SK-N-SH (cell line): Measurements from ENCODE around the gene SLC7A6OS. TPM values are rescaled to one million over a fixed set of nuclear protein-coding genes. Genes with fewer than 3 reads are reported as not detected.

ENCODE experiments used
- CTCF ChIA-PET: fragments of 300-600, 350-600 bp; formaldehyde crosslinking; extraction: SDS; loops from one replicate; lab custom pipeline; 2021; lab: Yijun Ruan, JAX
- POLR2A ChIA-PET: fragments of 350-600 bp; sonication (Branson Sonifier 250); formaldehyde crosslinking; extraction: SDS; loops from one replicate; lab custom pipeline; 2020; ENCODE audit warnings: antibody characterized with exemption, inconsistent platforms; lab: Yijun Ruan, JAX
- DNase-seq: peaks from one replicate; pipeline ENCODE4 v3.0.0; 2012
- H2AFZ ChIP-seq: fragments of 200-600 bp; sonication (generic); 2 replicates; pipeline ENCODE4 v1.8.1; 2016; ENCODE audit warnings: antibody characterized with exemption, mild to moderate bottlenecking, low read depth
- H3F3A ChIP-seq: fragments of 200-600 bp; sonication (generic); replicated peaks from 2 replicates; pipeline ENCODE3; 2016; ENCODE audit warnings: antibody characterized with exemption, mild to moderate bottlenecking; ENCODE audit not compliant: insufficient read depth
- H3K27ac ChIP-seq, 2 experiments: fragments of 200-500 bp in 1 of 2; fragments of 200-600 bp in 1 of 2; sonication (Bioruptor generic) in 1 of 2; sonication (generic), shearing (Covaris generic) in 1 of 2; 2 replicates each; pipeline versions ENCODE4 v1.5.1 to v1.6.1; 2014 to 2016; ENCODE audit warnings: low read depth in 2 of 2, inconsistent platforms in 1 of 2, low read length in 1 of 2, mild to moderate bottlenecking in 1 of 2, mixed read lengths in 1 of 2
- H3K27me3 ChIP-seq: fragments of 200-600 bp; sonication (generic), shearing (Covaris generic); 2 replicates; pipeline ENCODE4 v1.6.1; 2016; ENCODE audit warnings: mixed run types; ENCODE audit not compliant: insufficient read depth
- H3K36me3 ChIP-seq, 2 experiments: fragments of 200-500 bp in 1 of 2; fragments of 200-600 bp in 1 of 2; sonication (Bioruptor generic) in 1 of 2; sonication (generic) in 1 of 2; replicated peaks in 1 of 2; 2 replicates each; pipeline versions ENCODE3 to v1.5.1; 2014 to 2016; ENCODE audit warnings: low read length in 1 of 2, mild to moderate bottlenecking in 1 of 2; ENCODE audit not compliant: insufficient read depth in 2 of 2, control insufficient read depth in 1 of 2
- H3K4me1 ChIP-seq, 2 experiments: fragments of 200-500 bp in 1 of 2; fragments of 200-600 bp in 1 of 2; sonication (Bioruptor generic) in 1 of 2; sonication (generic), shearing (Covaris generic) in 1 of 2; 2 replicates each; pipeline versions ENCODE4 v1.5.1 to v1.6.1; 2014 to 2016; ENCODE audit warnings: low read depth in 1 of 2, low read length in 1 of 2, mixed run types in 1 of 2; ENCODE audit not compliant: insufficient read depth in 2 of 2, control insufficient read depth in 1 of 2
- H3K4me2 ChIP-seq: fragments of 200-600 bp; sonication (generic), shearing (Covaris generic); 2 replicates; pipeline ENCODE4 v1.6.1; 2017; ENCODE audit warnings: mixed run types
- H3K4me3 ChIP-seq, 2 experiments: fragments of 200-500 bp in 1 of 2; fragments of 200-600 bp in 1 of 2; sonication (Bioruptor generic) in 1 of 2; sonication (generic), shearing (Covaris generic) in 1 of 2; 2 replicates each; pipeline versions ENCODE4 v1.5.1 to v1.8.1; 2014 to 2016; ENCODE audit warnings: low read depth in 2 of 2, inconsistent platforms in 1 of 2, low read length in 1 of 2, mild to moderate bottlenecking in 1 of 2, mixed read lengths in 1 of 2, moderate library complexity in 1 of 2
- H3K79me2 ChIP-seq: fragments of 200-600 bp; sonication (generic); 2 replicates; pipeline ENCODE4 v1.8.1; 2017; ENCODE audit warnings: mild to moderate bottlenecking; ENCODE audit not compliant: insufficient read depth
- H3K9ac ChIP-seq: fragments of 200-600 bp; sonication (generic); 2 replicates; pipeline ENCODE4 v1.6.1; 2017; ENCODE audit warnings: mixed run types
- H3K9me2 ChIP-seq: fragments of 200-600 bp; sonication (generic); 2 replicates; pipeline ENCODE4 v1.6.1; 2017; ENCODE audit warnings: mixed run types
- H3K9me3 ChIP-seq: fragments of 200-600 bp; sonication (generic); 2 replicates; pipeline ENCODE4 v1.6.1; 2017; ENCODE audit warnings: mixed run types, mild to moderate bottlenecking, moderate library complexity
- H4K20me1 ChIP-seq: fragments of 200-600 bp; sonication (generic); 2 replicates; pipeline ENCODE4 v1.6.1; 2017; ENCODE audit warnings: mild to moderate bottlenecking, mixed run types; ENCODE audit not compliant: insufficient read depth
- EP300 ChIP-seq, 2 experiments: IDR thresholded peaks; 2 replicates each; pipeline versions ENCODE4 v1.4.0 to v1.6.1; 2012; ENCODE audit warnings: borderline replicate concordance in 1 of 2, low read depth in 1 of 2, low read length in 1 of 2
- EZH2phosphoT487 ChIP-seq: fragments of 200-600 bp; sonication (generic); IDR thresholded peaks from 2 replicates; pipeline ENCODE4 v1.6.1; 2017; ENCODE audit warnings: low read depth, mixed run types, mild to moderate bottlenecking, antibody characterized with exemption, moderate library complexity, borderline replicate concordance
- FOSL2 ChIP-seq: IDR thresholded peaks from 2 replicates; pipeline ENCODE4 v1.4.0; 2012; ENCODE audit warnings: low read depth, mild to moderate bottlenecking, moderate library complexity, borderline replicate concordance
- GABPA ChIP-seq: IDR thresholded peaks from 2 replicates; pipeline ENCODE4 v1.4.0; 2012; ENCODE audit warnings: low read depth, mild to moderate bottlenecking
- JUND ChIP-seq: IDR thresholded peaks from 2 replicates; pipeline ENCODE4 v1.4.0; 2012
- MEF2A ChIP-seq: IDR thresholded peaks from 2 replicates; pipeline ENCODE4 v1.4.0; 2012; ENCODE audit warnings: low read depth, borderline replicate concordance
- MXI1 ChIP-seq: IDR thresholded peaks from 2 replicates; pipeline ENCODE4 v1.6.1; 2012; ENCODE audit warnings: mild to moderate bottlenecking, low read depth, low read length, improper control_type of control experiment
- NFIC ChIP-seq: IDR thresholded peaks from 2 replicates; pipeline ENCODE4 v1.4.0; 2012; ENCODE audit warnings: borderline replicate concordance
- PBX3 ChIP-seq: IDR thresholded peaks from 2 replicates; pipeline ENCODE4; 2012
- POLR2AphosphoS5 ChIP-seq: IDR thresholded peaks from 2 replicates; pipeline ENCODE4 v1.6.1; 2012; ENCODE audit warnings: low read depth, low read length
- RAD21 ChIP-seq: IDR thresholded peaks from 2 replicates; pipeline ENCODE4 v1.6.1; 2012; ENCODE audit warnings: mild to moderate bottlenecking, low read length
- SIN3A ChIP-seq: IDR thresholded peaks from 2 replicates; pipeline ENCODE4 v1.6.1; 2012; ENCODE audit warnings: low read depth, mild to moderate bottlenecking, low read length, moderate library complexity, borderline replicate concordance
- SMC3 ChIP-seq: IDR thresholded peaks from 2 replicates; pipeline ENCODE4 v1.6.1; 2012; ENCODE audit warnings: low read depth, low read length, improper control_type of control experiment
- TAF1 ChIP-seq: IDR thresholded peaks from 2 replicates; pipeline ENCODE4 v1.6.1; 2012; ENCODE audit warnings: low read depth, mild to moderate bottlenecking, low read length, moderate library complexity, borderline replicate concordance
- TEAD4 ChIP-seq: IDR thresholded peaks from 2 replicates; pipeline ENCODE4 v1.4.0; 2012; ENCODE audit warnings: mild to moderate bottlenecking, borderline replicate concordance; ENCODE audit not compliant: insufficient read depth
- USF2 ChIP-seq: fragments of 150-350 bp; IDR thresholded peaks from 2 replicates; pipeline ENCODE4 v1.6.1; 2017; ENCODE audit warnings: antibody characterized with exemption, low read length, low read depth, borderline replicate concordance
- YY1 ChIP-seq: IDR thresholded peaks from 2 replicates; pipeline ENCODE4 v1.4.0; 2012; ENCODE audit warnings: low read depth, mild to moderate bottlenecking
- WGBS: methylation state at CpG from one replicate; pipeline ENCODE4 v1.1.6; 2017; ENCODE audit warnings: low lambda C conversion rate; 5-methylcytosine and 5-hydroxymethylcytosine counted together
- polyA plus RNA-seq, 3 experiments: library from polyadenylated mRNA; depleted of rRNA; stranded (reverse); fragments of >200 nt; gene quantifications; 2 replicates each; pipeline ENCODE4 v1.2.3, GENCODE V29; 2012
- TF ChIP-seq, protein P1 (sequence below): IDR thresholded peaks from 2 replicates; pipeline ENCODE4 v1.4.0; 2012; ENCODE audit warnings: low read depth
- TF ChIP-seq, protein P2 (sequence below): IDR thresholded peaks from 2 replicates; pipeline ENCODE4 v1.4.0; 2012; ENCODE audit warnings: low read depth, borderline replicate concordance
- TF ChIP-seq, protein P3 (sequence below): fragments of 150-350 bp; IDR thresholded peaks from 2 replicates; pipeline ENCODE4 v1.6.1; 2016; ENCODE audit warnings: mild to moderate bottlenecking, low read depth, low read length

The SLC7A6OS gene
- polyA plus RNA-seq, 1 of the 3 experiments (the other 2 are of a cell fraction) = 6.6 TPM

- TF ChIP-seq USF2 (no peak), SMC3 (no peak), GABPA (no peak), YY1 (no peak), TEAD4 (no peak), TAF1 (no peak), MXI1 (no peak), NFIC (no peak), RAD21 (no peak), EP300 (IDR thresholded peaks at IDR 0.05; ENCODE audit: borderline replicate concordance in 1 of 2, low read depth in 1 of 2, low read length in 1 of 2) (no peak), FOSL2 (no peak), EZH2phosphoT487 (no peak)
- TF ChIP-seq, protein P1, sequence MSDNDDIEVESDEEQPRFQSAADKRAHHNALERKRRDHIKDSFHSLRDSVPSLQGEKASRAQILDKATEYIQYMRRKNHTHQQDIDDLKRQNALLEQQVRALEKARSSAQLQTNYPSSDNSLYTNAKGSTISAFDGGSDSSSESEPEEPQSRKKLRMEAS = no peak
- Histone ChIP-seq H2AFZ (no peak overlapping the region), H3K4me1 (no peaks in the 10 kb centered on the region), H3K4me3 (no peak overlapping the region), H3K79me2 (no peaks in the 10 kb centered on the region), H3K9me3 (no peaks in the 10 kb centered on the region), H3K27ac (no peak overlapping the region), H4K20me1 (no peaks in the 10 kb centered on the region), H3F3A (no peaks in the 10 kb centered on the region), H3K27me3 (no peaks in the 10 kb centered on the region), H3K9ac (no peak overlapping the region), H3K36me3 (peaks cover 18 to 66% of the 10 kb centered on the region in 2 experiments), H3K9me2 (no peaks in the 10 kb centered on the region), H3K4me2 (no peak overlapping the region)
- WGBS = 98% methylated on average over 7 of the region's 7 CpGs
- ChIA-PET POLR2A (no interaction called here), CTCF (interaction anchor here (1.0 to 1.7 kb wide), 2 partner anchors 20 to 81 kb away, joined by 3 to 4 read pairs; no protein-coding TSS in a partner anchor)
- no peak for DNase-seq
These were observed 31.9 kb upstream of the SLC7A6OS start for GRCh38 chr16:68342620-68343019.

GRCh38 chr16:68339214-68339613, 28.5 kb upstream of the SLC7A6OS start:
- Histone ChIP-seq H3K4me3 (no peak overlapping the region), H3K9me3 (no peaks in the 10 kb centered on the region), H3K9ac (no peak overlapping the region), H3K27ac (no peak overlapping the region), H3K9me2 (no peaks in the 10 kb centered on the region), H3K4me2 (no peak overlapping the region), H3K79me2 (no peaks in the 10 kb centered on the region), H3K4me1 (no peaks in the 10 kb centered on the region), H2AFZ (no peak overlapping the region), H3K27me3 (no peaks in the 10 kb centered on the region), H4K20me1 (no peaks in the 10 kb centered on the region), H3F3A (no peaks in the 10 kb centered on the region), H3K36me3 (peaks cover 23 to 44% of the 10 kb centered on the region in 2 experiments)
- WGBS = 97% methylated on average over 13 of the region's 13 CpGs
- CTCF ChIA-PET = interaction anchor here (2.1 to 20.3 kb wide), 2 partner anchors 11 to 75 kb away, joined by 11 to 355 read pairs; partner anchors contain the start of gene SLC7A6
- POLR2A ChIA-PET = no interaction called here
- TF ChIP-seq MEF2A (no peak), POLR2AphosphoS5 (no peak), USF2 (no peak), PBX3 (no peak), SIN3A (no peak), EZH2phosphoT487 (no peak), MXI1 (no peak), JUND (no peak), EP300 (IDR thresholded peaks at IDR 0.05; ENCODE audit: borderline replicate concordance in 1 of 2, low read depth in 1 of 2, low read length in 1 of 2) (no peak)
- TF ChIP-seq, protein P2, sequence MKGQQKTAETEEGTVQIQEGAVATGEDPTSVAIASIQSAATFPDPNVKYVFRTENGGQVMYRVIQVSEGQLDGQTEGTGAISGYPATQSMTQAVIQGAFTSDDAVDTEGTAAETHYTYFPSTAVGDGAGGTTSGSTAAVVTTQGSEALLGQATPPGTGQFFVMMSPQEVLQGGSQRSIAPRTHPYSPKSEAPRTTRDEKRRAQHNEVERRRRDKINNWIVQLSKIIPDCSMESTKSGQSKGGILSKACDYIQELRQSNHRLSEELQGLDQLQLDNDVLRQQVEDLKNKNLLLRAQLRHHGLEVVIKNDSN = no peak
- TF ChIP-seq, protein P3, sequence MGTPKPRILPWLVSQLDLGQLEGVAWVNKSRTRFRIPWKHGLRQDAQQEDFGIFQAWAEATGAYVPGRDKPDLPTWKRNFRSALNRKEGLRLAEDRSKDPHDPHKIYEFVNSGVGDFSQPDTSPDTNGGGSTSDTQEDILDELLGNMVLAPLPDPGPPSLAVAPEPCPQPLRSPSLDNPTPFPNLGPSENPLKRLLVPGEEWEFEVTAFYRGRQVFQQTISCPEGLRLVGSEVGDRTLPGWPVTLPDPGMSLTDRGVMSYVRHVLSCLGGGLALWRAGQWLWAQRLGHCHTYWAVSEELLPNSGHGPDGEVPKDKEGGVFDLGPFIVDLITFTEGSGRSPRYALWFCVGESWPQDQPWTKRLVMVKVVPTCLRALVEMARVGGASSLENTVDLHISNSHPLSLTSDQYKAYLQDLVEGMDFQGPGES = no peak
- TF ChIP-seq, protein P1 = no peak
- DNase-seq = no peak
